GM19193 (cell line): Measurements from ENCODE around the gene ATXN7L1.

Experiments
- POLR2A ChIP-seq: IDR thresholded peaks from 4 replicates; pipeline ENCODE4 v1.6.1; 2011; ENCODE audit not compliant: insufficient read depth, insufficient read length; ENCODE audit errors: extremely low read depth

Gene ATXN7L1

GRCh38 chr7:105902325-105902911 lies 26.0 kb upstream of the ATXN7L1 start:
- no peak for TF ChIP-seq POLR2A

- TF ChIP-seq POLR2A, result no peak
These were observed 21.6 kb upstream of the ATXN7L1 start for GRCh38 chr7:105897999-105898398.

- TF ChIP-seq POLR2A, result no peak
These were observed 20.1 kb upstream of the ATXN7L1 start for GRCh38 chr7:105896407-105896911.

- no peak for TF ChIP-seq POLR2A
These were observed 17.7 kb upstream of the ATXN7L1 start for GRCh38 chr7:105894131-105894530.

GRCh38 chr7:105892387-105892786 lies 16.0 kb upstream of the ATXN7L1 start:
- TF ChIP-seq POLR2A, result no peak

GRCh38 chr7:105890290-105890997 lies 14.0 kb upstream of the ATXN7L1 start:
- TF ChIP-seq POLR2A, result no peak

GRCh38 chr7:105887569-105888189 lies 11.3 kb upstream of the ATXN7L1 start:
- TF ChIP-seq POLR2A, result no peak

GRCh38 chr7:105886776-105887175 lies 10.4 kb upstream of the ATXN7L1 start:
- no peak for TF ChIP-seq POLR2A

- TF ChIP-seq POLR2A, result no peak
These were observed 9.2 kb upstream of the ATXN7L1 start for GRCh38 chr7:105885387-105886111.

GRCh38 chr7:105881439-105881838 lies 5.0 kb upstream of the ATXN7L1 start:
- TF ChIP-seq POLR2A, result no peak

GRCh38 chr7:105880571-105881330 lies 4.4 kb upstream of the ATXN7L1 start:
- no peak for TF ChIP-seq POLR2A

- no peak for TF ChIP-seq POLR2A
These were observed 3.4 kb upstream of the ATXN7L1 start for GRCh38 chr7:105879782-105880181.

GRCh38 chr7:105878746-105879605 lies 2.6 kb upstream of the ATXN7L1 start:
- no peak for TF ChIP-seq POLR2A

GRCh38 chr7:105877736-105878135 lies 1.3 kb upstream of the ATXN7L1 start:
- TF ChIP-seq POLR2A, result no peak
